B cell (primary cell): Measurements from ENCODE around the gene HNRNPLL. TPM values are rescaled to one million over a fixed set of nuclear protein-coding genes. Genes with fewer than 3 reads are reported as not detected.

Experiments
- ATAC-seq: fragments of 200-7000 bp; cut with Tn5 transposase; one replicate; pipeline ENCODE4 v1.10.0; 2021; ENCODE audit warnings: low read depth, mild to moderate bottlenecking, moderate number of reproducible peaks, moderate library complexity
- CTCF ChIA-PET: fragments of 350-600 bp; sonication (Branson Sonifier 250); formaldehyde crosslinking; loops from one replicate; lab custom pipeline; 2021; ENCODE audit warnings: antibody characterized with exemption, inconsistent platforms; lab: Charles Lee
- POLR2A ChIA-PET: fragments of 350-600 bp; sonication (Branson Sonifier 250); formaldehyde crosslinking; loops from one replicate; lab custom pipeline; 2021; ENCODE audit warnings: antibody characterized with exemption; lab: Charles Lee
- DNase-seq: peaks from one replicate; pipeline ENCODE4 v3.0.0; 2013
- H2AFZ ChIP-seq: 2 replicates; pipeline ENCODE4 v1.6.1; 2012; ENCODE audit warnings: mild to moderate bottlenecking, low read depth, low read length; ENCODE audit not compliant: insufficient read depth, poor library complexity, severe bottlenecking
- H3K27ac ChIP-seq, 2 donors: 1 replicate in 1 of 2; 2 replicates in 1 of 2; pipeline ENCODE4 v1.5.1; 2012 to 2013; ENCODE audit warnings: low read length in 2 of 2, mild to moderate bottlenecking in 2 of 2, moderate library complexity in 1 of 2
- H3K27me3 ChIP-seq, 4 experiments: fragments of 200-600 bp in 1 of 4; sonication (generic) in 1 of 4; replicated peaks in 1 of 4; 1 replicate in 2 of 4; 2 replicates in 2 of 4; pipeline versions ENCODE4 v1.6.1 to v1.7.0; 2013 to 2016; ENCODE audit warnings: low read length in 3 of 4, mild to moderate bottlenecking in 2 of 4, mixed read lengths in 1 of 4, moderate library complexity in 1 of 4; ENCODE audit not compliant: insufficient read depth in 4 of 4, control insufficient read depth in 3 of 4; ENCODE audit errors: control extremely low read depth in 1 of 4
- H3K36me3 ChIP-seq, 2 experiments: replicated peaks in 1 of 2; 1 replicate in 1 of 2; 2 replicates in 1 of 2; pipeline versions ENCODE4 v1.6.1 to v1.7.1; 2013; ENCODE audit warnings: low read length in 1 of 2; ENCODE audit not compliant: insufficient read depth in 2 of 2, control insufficient read depth in 1 of 2; ENCODE audit errors: control extremely low read depth in 1 of 2, extremely low read depth in 1 of 2
- H3K4me1 ChIP-seq, 2 donors: fragments of 200-600 bp in 1 of 2; sonication (generic) in 1 of 2; 1 replicate in 1 of 2; 2 replicates in 1 of 2; pipeline versions ENCODE4 v1.5.1 to v1.6.1; 2013 to 2017; ENCODE audit warnings: low read length in 2 of 2; ENCODE audit not compliant: control insufficient read depth in 2 of 2, insufficient read depth in 2 of 2
- H3K4me2 ChIP-seq: replicated peaks from 2 replicates; pipeline ENCODE3; 2012; ENCODE audit warnings: mild to moderate bottlenecking, low read depth, low read length; ENCODE audit not compliant: poor library complexity, severe bottlenecking
- H3K4me3 ChIP-seq, 5 experiments: fragments of 200-600 bp in 1 of 5; sonication (generic) in 1 of 5; 1 replicate in 3 of 5; 2 replicates in 2 of 5; pipeline versions ENCODE4 v1.5.1 to v1.7.0; 2011 to 2016; ENCODE audit warnings: low read length in 4 of 5, mild to moderate bottlenecking in 4 of 5, low read depth in 2 of 5, control low read depth in 1 of 5, moderate library complexity in 1 of 5; ENCODE audit not compliant: insufficient read depth in 1 of 5; ENCODE audit errors: control extremely low read depth in 1 of 5, extremely low read depth in 1 of 5
- H3K79me2 ChIP-seq: fragments of 200-600 bp; sonication (generic); one replicate; pipeline ENCODE4 v1.6.0; 2016; ENCODE audit warnings: low read length; ENCODE audit not compliant: control insufficient read depth, insufficient read depth
- H3K9ac ChIP-seq: fragments of 200-600 bp; sonication (generic); 2 replicates; pipeline ENCODE4 v1.6.1; 2017; ENCODE audit warnings: mild to moderate bottlenecking, low read length, moderate library complexity
- H3K9me3 ChIP-seq, 3 donors: one replicate each; pipeline versions ENCODE4 v1.6.1 to v1.7.1; 2013; ENCODE audit warnings: low read length in 2 of 3; ENCODE audit not compliant: control insufficient read depth in 2 of 3, insufficient read depth in 1 of 3; ENCODE audit errors: control extremely low read depth in 1 of 3
- H4K20me1 ChIP-seq: 2 replicates; pipeline ENCODE4 v1.6.0; 2012; ENCODE audit warnings: mild to moderate bottlenecking, low read length; ENCODE audit not compliant: insufficient read depth, control insufficient read depth, poor library complexity, severe bottlenecking
- H3K27ac Mint-ChIP-seq: one replicate; pipeline ENCODE4 v1.8.0; 2021; ENCODE audit warnings: mixed read lengths
- H3K27me3 Mint-ChIP-seq: one replicate; pipeline ENCODE4 v1.8.0; 2021; ENCODE audit warnings: mixed read lengths
- H3K4me1 Mint-ChIP-seq: one replicate; pipeline ENCODE4 v1.8.0; 2021; ENCODE audit warnings: mixed read lengths
- H3K4me3 Mint-ChIP-seq: one replicate; pipeline ENCODE4 v1.8.0; 2021; ENCODE audit warnings: mixed read lengths
- H3K9me3 Mint-ChIP-seq: one replicate; pipeline ENCODE4 v1.8.0; 2022; ENCODE audit warnings: mixed read lengths; ENCODE audit not compliant: insufficient read depth
- EZH2 ChIP-seq: IDR thresholded peaks from 2 replicates; pipeline ENCODE4 v1.6.1; 2012; ENCODE audit warnings: borderline replicate concordance, low read depth, mild to moderate bottlenecking, moderate library complexity, low read length; ENCODE audit not compliant: insufficient read depth, poor library complexity, severe bottlenecking
- WGBS: methylation state at CpG from one replicate; pipeline ENCODE4 v1.1.5; 2013; ENCODE audit warnings: missing lambda C conversion rate; ENCODE audit not compliant: insufficient coverage; 5-methylcytosine and 5-hydroxymethylcytosine counted together
- intact Hi-C: fragments of 100-400 bp; cut with micrococcal nuclease; formaldehyde crosslinking; loops from one replicate; pipeline ENCODE4 v1.10.0; 2022
- polyA plus RNA-seq: library from polyadenylated mRNA; depleted of rRNA; stranded (reverse); fragments of >200 nt; gene quantifications from 2 replicates; pipeline ENCODE4 v1.2.3, GENCODE V29; 2012
- total RNA-seq, 2 donors: library from RNA; stranded (reverse); fragments of 120-200 nt in 1 of 2; gene quantifications; 1 replicate in 1 of 2; 2 replicates in 1 of 2; pipeline versions ENCODE4 v1.2.3 to v1.2.4, GENCODE V29; 2013 to 2022
- TF ChIP-seq, protein P1 (sequence below): fragments of 200-600 bp; IDR thresholded peaks from one replicate; pipeline ENCODE4 v1.8.0; 2022; ENCODE audit warnings: antibody characterized with exemption, mild to moderate bottlenecking

The HNRNPLL gene
- total and polyA plus RNA-seq, 2 donors (not counting 1 experiment from before 2014, with no cell fraction given) = 2.1 to 6.7 TPM

DNA sequence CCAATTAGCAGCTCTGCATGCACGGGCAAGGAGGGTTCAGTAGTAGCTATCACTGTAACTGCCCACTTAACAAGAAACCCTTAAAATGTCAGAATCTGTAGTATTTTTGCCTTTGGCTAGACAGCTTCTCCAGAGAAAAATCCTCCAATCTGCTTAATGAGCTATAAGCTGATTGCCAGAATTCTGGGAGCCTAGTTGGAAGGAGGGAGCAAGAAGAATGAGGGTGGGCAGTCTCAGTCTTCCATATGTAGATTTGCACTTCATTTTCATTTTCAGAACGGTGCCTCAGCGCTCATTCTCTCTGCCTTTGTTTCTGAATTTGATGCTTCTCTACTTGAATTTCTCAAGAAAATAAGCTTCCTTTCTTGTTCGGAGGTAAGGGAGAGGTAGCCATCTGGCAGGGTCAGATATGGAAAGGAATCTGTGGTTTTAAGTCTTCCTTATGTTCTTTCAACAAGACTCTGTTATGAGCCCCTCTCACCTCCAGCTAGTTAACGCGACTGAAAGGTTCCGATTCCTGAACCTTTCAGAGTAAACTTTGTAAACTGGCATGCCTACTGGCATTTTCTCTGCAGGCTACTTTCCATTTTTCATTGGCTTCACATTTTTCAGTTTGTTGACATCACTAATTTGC is 53.5 kb downstream of the HNRNPLL start:
- H3K4me1 Mint-ChIP-seq = no peaks in the 10 kb centered on the region
- Histone ChIP-seq H3K9ac (no peak overlapping the region), H3K4me3 (no peak overlapping the region), H3K9me3 (peaks cover 0 to 4% (median 0%) of the 10 kb centered on the region in 3 donors), H3K27ac (no peak overlapping the region), H3K36me3 (no peaks in the 10 kb centered on the region), H2AFZ (no peak overlapping the region), H3K27me3 (peaks cover 0 to 18% (median 13%) of the 10 kb centered on the region in 4 experiments), H3K4me1 (no peaks in the 10 kb centered on the region), H4K20me1 (no peaks in the 10 kb centered on the region), H3K4me2 (no peak overlapping the region), H3K79me2 (no peaks in the 10 kb centered on the region)
- ChIA-PET POLR2A (no interaction called here), CTCF (interaction anchor here (0.8 kb wide), 1 partner anchor 13 kb away, joined by 6 read pairs; no protein-coding TSS in a partner anchor)
- H3K27ac Mint-ChIP-seq = no peak overlapping the region
- H3K4me3 Mint-ChIP-seq = no peak overlapping the region
- H3K27me3 Mint-ChIP-seq = peaks cover 35% of the 10 kb centered on the region
- ATAC-seq (no peak), DNase-seq (no peak)
- TF ChIP-seq, protein P1, sequence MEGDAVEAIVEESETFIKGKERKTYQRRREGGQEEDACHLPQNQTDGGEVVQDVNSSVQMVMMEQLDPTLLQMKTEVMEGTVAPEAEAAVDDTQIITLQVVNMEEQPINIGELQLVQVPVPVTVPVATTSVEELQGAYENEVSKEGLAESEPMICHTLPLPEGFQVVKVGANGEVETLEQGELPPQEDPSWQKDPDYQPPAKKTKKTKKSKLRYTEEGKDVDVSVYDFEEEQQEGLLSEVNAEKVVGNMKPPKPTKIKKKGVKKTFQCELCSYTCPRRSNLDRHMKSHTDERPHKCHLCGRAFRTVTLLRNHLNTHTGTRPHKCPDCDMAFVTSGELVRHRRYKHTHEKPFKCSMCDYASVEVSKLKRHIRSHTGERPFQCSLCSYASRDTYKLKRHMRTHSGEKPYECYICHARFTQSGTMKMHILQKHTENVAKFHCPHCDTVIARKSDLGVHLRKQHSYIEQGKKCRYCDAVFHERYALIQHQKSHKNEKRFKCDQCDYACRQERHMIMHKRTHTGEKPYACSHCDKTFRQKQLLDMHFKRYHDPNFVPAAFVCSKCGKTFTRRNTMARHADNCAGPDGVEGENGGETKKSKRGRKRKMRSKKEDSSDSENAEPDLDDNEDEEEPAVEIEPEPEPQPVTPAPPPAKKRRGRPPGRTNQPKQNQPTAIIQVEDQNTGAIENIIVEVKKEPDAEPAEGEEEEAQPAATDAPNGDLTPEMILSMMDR = no peak
- TF ChIP-seq EZH2 = no peak
- intact Hi-C loops = no loop called here
- no peaks in the 10 kb centered on the region for H3K9me3 Mint-ChIP-seq
- WGBS = 40% methylated on average over 1 of the region's 7 CpGs

DNA sequence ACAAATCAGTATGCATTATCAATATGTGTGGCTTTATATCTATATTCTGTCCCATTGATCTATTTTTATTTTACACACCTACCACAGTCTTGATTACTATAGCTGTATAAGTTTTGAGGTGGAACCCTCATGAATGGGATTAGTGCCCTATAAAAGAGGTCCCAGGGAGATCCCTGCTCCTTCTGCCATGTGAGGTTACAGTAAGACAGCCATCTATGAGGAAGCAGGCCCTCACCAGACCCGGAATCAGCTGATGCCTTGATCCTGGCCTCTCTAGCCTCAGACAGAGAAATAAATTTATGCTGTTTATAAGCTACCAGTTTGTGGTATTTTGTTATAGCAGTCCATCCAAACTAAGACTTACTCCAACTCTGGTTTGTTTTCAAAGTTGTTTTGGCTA is 54.9 kb downstream of the HNRNPLL start:
- Mint-ChIP-seq H3K27me3 (peaks cover 41% of the 10 kb centered on the region), H3K27ac (no peak overlapping the region), H3K4me1 (no peaks in the 10 kb centered on the region), H3K9me3 (no peaks in the 10 kb centered on the region), H3K4me3 (no peak overlapping the region)
- no peak for DNase-seq
- H3K27ac ChIP-seq = no peak overlapping the region
- H3K79me2 ChIP-seq = no peaks in the 10 kb centered on the region
- peaks cover 0 to 4% (median 0%) of the 10 kb centered on the region in 3 donors for H3K9me3 ChIP-seq
- TF ChIP-seq, protein P1 = no peak
- no peak for TF ChIP-seq EZH2
- ChIA-PET POLR2A (no interaction called here), CTCF (interaction anchor here (0.8 kb wide), 1 partner anchor 11 kb away, joined by 4 read pairs; no protein-coding TSS in a partner anchor)
- no peak overlapping the region for H3K9ac ChIP-seq
- no peak overlapping the region for H3K4me3 ChIP-seq
- no peak for ATAC-seq
- H3K27me3 ChIP-seq = peaks cover 0 to 18% (median 11%) of the 10 kb centered on the region in 4 experiments
- H4K20me1 ChIP-seq = no peaks in the 10 kb centered on the region
- intact Hi-C loops = no loop called here
- H3K36me3 ChIP-seq = no peaks in the 10 kb centered on the region
- H2AFZ ChIP-seq = no peak overlapping the region
- H3K4me2 ChIP-seq = no peak overlapping the region
- no peaks in the 10 kb centered on the region for H3K4me1 ChIP-seq
- 80% methylated on average over 1 of the region's 1 CpG for WGBS
